NCI-H510A (cell line): ENCODE measurements around the gene STRIP2.
"Not testable (repeated sequence)": the region's sequence is repeated elsewhere in the genome, so short reads cannot be mapped to it uniquely, and the experiment has no call there.

Source experiments
- DNase-seq: peaks from one replicate; lab custom pipeline; 2025; lab: John Stamatoyannopoulos, UW

STRIP2 gene

GRCh38 chr7:129453510-129454248, 19.4 kb downstream of the STRIP2 start:
- no peak for DNase-seq

GRCh38 chr7:129454249-129454551, 20.0 kb downstream of the STRIP2 start:
- DNase-seq: no peak

GRCh38 chr7:129456421-129456820, 22.2 kb downstream of the STRIP2 start:
- DNase-seq: no peak

GRCh38 chr7:129457101-129457500, 22.9 kb downstream of the STRIP2 start:
- no peak for DNase-seq

GRCh38 chr7:129458171-129458570, 23.9 kb downstream of the STRIP2 start:
- no peak for DNase-seq

GRCh38 chr7:129461809-129462208, 27.6 kb downstream of the STRIP2 start:
- no peak for DNase-seq

- DNase-seq: no peak
Measured at GRCh38 chr7:129462420-129462819, 28.2 kb downstream of the STRIP2 start.

- DNase-seq: no peak
Measured at GRCh38 chr7:129464194-129464593, 30.0 kb downstream of the STRIP2 start.

GRCh38 chr7:129465080-129465479, 30.8 kb downstream of the STRIP2 start:
- DNase-seq: no peak

- DNase-seq: no peak
Measured at GRCh38 chr7:129466796-129467195, 32.6 kb downstream of the STRIP2 start.

- no peak for DNase-seq
Measured at GRCh38 chr7:129468087-129468486, 33.9 kb downstream of the STRIP2 start.

GRCh38 chr7:129468547-129468946, 34.3 kb downstream of the STRIP2 start:
- no peak for DNase-seq

GRCh38 chr7:129469930-129470329, 35.7 kb downstream of the STRIP2 start:
- DNase-seq: no peak

GRCh38 chr7:129470411-129470810, 36.2 kb downstream of the STRIP2 start:
- DNase-seq: no peak

GRCh38 chr7:129471402-129471827, 37.2 kb downstream of the STRIP2 start:
- DNase-seq: no peak

- not testable (repeated sequence) for DNase-seq
Measured at GRCh38 chr7:129475931-129476330, 41.7 kb downstream of the STRIP2 start.

GRCh38 chr7:129476398-129476797, 42.2 kb downstream of the STRIP2 start:
- not testable (repeated sequence) for DNase-seq

- no peak for DNase-seq
Measured at GRCh38 chr7:129479831-129480230, 45.6 kb downstream of the STRIP2 start.

- DNase-seq: no peak
Measured at GRCh38 chr7:129480674-129481363, 46.6 kb downstream of the STRIP2 start.

GRCh38 chr7:129481376-129481775, 47.1 kb downstream of the STRIP2 start:
- not testable (repeated sequence) for DNase-seq

- DNase-seq: no peak
Measured at GRCh38 chr7:129482781-129483180, 48.5 kb downstream of the STRIP2 start.

GRCh38 chr7:129489491-129489890, 55.3 kb downstream of the STRIP2 start:
- no peak for DNase-seq

GRCh38 chr7:129492391-129492790, 58.2 kb downstream of the STRIP2 start:
- no peak for DNase-seq

- DNase-seq: no peak
Measured at GRCh38 chr7:129493555-129493954, 59.3 kb downstream of the STRIP2 start.
